SH-SY5Y (cell line): ENCODE results near the gene IFIT5.

Experiments
- GATA2 ChIP-seq: IDR thresholded peaks from 2 replicates; pipeline ENCODE4 v1.6.1; 2011; ENCODE audit warnings: mild to moderate bottlenecking, low read depth, low read length
- GATA3 ChIP-seq: IDR thresholded peaks from 2 replicates; pipeline ENCODE4 v1.6.1; 2011; ENCODE audit warnings: low read depth, mild to moderate bottlenecking, low read length, moderate library complexity

DNA sequence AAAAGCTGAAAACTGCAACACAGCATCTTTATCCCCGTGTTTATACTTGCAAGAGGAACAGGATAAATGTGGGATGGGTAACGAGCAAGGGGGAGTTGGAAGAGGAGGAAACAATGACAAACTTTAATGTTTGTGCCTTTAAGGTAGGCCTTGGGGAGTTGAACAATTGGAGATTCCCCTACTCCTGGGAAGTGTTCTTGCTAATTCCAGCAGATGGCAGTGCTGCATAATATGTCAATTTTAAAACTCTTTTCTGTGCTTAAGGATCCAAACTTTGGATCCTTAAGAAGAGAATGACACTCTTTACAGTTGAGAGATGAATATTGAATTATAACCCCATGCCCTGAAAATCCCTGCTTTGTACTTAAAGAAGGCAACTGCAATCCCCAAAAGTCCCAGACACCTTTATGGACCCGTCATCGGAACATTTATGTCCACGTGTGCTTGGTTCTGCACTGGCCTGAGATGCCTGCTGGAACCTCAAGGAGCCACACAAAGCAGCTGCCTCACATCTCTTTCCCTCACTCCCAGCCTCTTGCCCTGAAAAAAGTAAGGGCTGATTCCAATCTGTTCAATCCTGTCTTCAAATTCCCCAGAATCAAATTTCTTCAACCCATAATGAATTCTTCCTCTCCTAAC, 12.0 kb downstream of the IFIT5 start:
- TF ChIP-seq GATA2 (no peak), GATA3 (no peak)
